GM12878 (cell line): ENCODE measurements around the gene SKP2.

Experiments
- BMI1 ChIP-seq: fragments of 450-650 bp; IDR thresholded peaks from 2 replicates; pipeline ENCODE4 v1.6.1; 2016; ENCODE audit warnings: mild to moderate bottlenecking, moderate library complexity, borderline replicate concordance
- EP300 ChIP-seq, 2 experiments: fragments of 150-350 bp in 1 of 2; IDR thresholded peaks; 2 replicates each; pipeline ENCODE4 v1.6.1; 2011 to 2012; ENCODE audit warnings: low read depth in 2 of 2, low read length in 2 of 2, borderline replicate concordance in 1 of 2, improper control_type of control experiment in 1 of 2, inconsistent platforms in 1 of 2; ENCODE audit not compliant: control insufficient read depth in 1 of 2
- RCOR1 ChIP-seq: conservative IDR thresholded peaks from 2 replicates; pipeline ENCODE4 v1.6.1; 2012; ENCODE audit warnings: low read depth, low read length, improper control_type of control experiment
- RFX5 ChIP-seq: IDR thresholded peaks from 2 replicates; pipeline ENCODE4 v1.6.1; 2011; ENCODE audit warnings: low read depth, low read length, improper control_type of control experiment

DNA sequence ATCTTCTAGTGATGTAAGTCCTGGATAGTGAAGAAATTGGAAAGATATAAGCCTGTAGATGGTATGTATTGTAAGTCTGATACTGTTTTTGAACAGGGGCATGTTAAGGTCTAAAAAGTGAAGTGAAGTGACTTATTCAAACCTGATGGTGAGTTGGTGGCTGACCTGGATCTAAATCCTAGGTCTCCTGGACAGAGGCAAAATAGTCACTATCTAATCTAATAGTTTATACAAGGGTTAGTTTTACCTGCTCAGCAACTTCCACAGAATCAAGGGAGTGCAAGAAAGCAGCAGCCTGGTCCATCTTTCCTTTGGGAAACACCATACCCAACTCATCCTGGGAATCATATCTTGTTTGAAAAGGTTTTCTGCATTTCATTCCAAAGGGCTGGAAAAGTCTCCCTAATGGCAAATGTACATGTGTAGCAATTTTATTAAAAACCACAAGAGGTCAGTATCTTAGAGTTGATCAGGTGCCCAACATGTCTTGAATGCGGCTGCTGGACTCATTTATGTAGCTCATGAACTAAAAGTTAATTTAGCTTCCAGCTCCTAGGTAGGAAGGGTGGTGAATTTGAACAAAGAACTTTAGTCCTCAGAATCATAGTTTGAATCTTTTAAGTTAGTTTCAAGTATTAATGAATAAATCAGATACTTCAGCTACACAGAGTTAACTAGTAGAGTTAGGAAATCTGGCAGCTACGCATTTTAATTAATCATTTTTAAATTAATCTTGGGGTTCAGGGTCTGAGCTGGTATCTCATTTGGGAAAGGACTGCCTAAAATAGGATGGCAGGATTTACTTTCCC lies 26.0 kb downstream of the SKP2 start:
- TF ChIP-seq RCOR1 (no peak), RFX5 (no peak), EP300 (IDR thresholded peaks at IDR 0.05; ENCODE audit: borderline replicate concordance in 1 of 2, control insufficient read depth in 1 of 2, low read depth in 2 of 2, low read length in 2 of 2) (no peak), BMI1 (no peak)
